ENCODE results near the gene CMTM6. TPM values are rescaled to one million over a fixed set of nuclear protein-coding genes. Genes with fewer than 3 reads are reported as not detected.

The CMTM6 gene
- total and polyA plus RNA-seq, 9 of the 15 experiments (the other 6 are each of a cell fraction or from before 2014, with no cell fraction given): 8.9 to 39.7 (median 19.5) TPM

GRCh38 chr3:32488474-32489008, 14.1 kb downstream of the CMTM6 start:
- no peaks in the 10 kb centered on the region for H3K79me2 ChIP-seq (ENCODE audit: control insufficient read depth, insufficient read depth, low read length)
- no peak overlapping the region for H2AFZ ChIP-seq (ENCODE audit: low read depth, low read length)
- H3K9me3 ChIP-seq (replicated peaks; ENCODE audit: control insufficient read depth, insufficient read depth, low read depth, low read length): no peaks in the 10 kb centered on the region
- 89% methylated on average over 3 of the region's 3 CpGs for WGBS (ENCODE audit: insufficient coverage, low coverage, missing lambda C conversion rate)
- no peaks in the 10 kb centered on the region for H3K9me1 ChIP-seq (ENCODE audit: control insufficient read depth, insufficient read depth, low read length)
- ATAC-seq: no peak
- H3K27ac ChIP-seq (ENCODE audit: extremely low read depth, low read depth, low read length): no peak overlapping the region
- no peak overlapping the region for H3K4me3 ChIP-seq
- in situ Hi-C loops (cut with MboI): no loop called here
- BruUV-seq (replicated peaks): no TSS peak
- peaks cover 3 to 5% of the 10 kb centered on the region in 2 experiments; a peak in 4 of 5 replicates for H3K4me1 ChIP-seq (replicated peaks in 1 of 2; ENCODE audit: control insufficient read depth in 2 of 2, insufficient read depth in 2 of 2, low read length in 2 of 2)
- no peak overlapping the region for H3K9ac ChIP-seq (ENCODE audit: insufficient read depth in 1 of 2, low read depth in 2 of 2, low read length in 2 of 2)
- H3K4me2 ChIP-seq (ENCODE audit: insufficient read depth, low read length): no peak overlapping the region
- POLR2A ChIA-PET: no interaction called here
- intact Hi-C loops (cut with micrococcal nuclease): no loop called here
- no peak for TF ChIP-seq ARNT (IDR thresholded peaks at IDR 0.05)
- no peak for TF ChIP-seq IRF9 (tag; IDR thresholded peaks at IDR 0.05)
- no peak for TF ChIP-seq POLR2AphosphoS5 (IDR thresholded peaks at IDR 0.05; ENCODE audit: control insufficient read depth, insufficient read depth, low read depth, low read length)
- no peak for TF ChIP-seq MBD1 (CRISPR knock-in tag; IDR thresholded peaks at IDR 0.05)
- TF ChIP-seq ZFX (CRISPR knock-in tag; IDR thresholded peaks at IDR 0.05): no peak
- no peak for TF ChIP-seq ZBTB33 (CRISPR knock-in tag; IDR thresholded peaks at IDR 0.05)
- TF ChIP-seq ZBTB11 (CRISPR knock-in tag; IDR thresholded peaks at IDR 0.05): no peak
- TF ChIP-seq ZFP30 (CRISPR knock-in tag; IDR thresholded peaks at IDR 0.05; ENCODE audit: borderline replicate concordance): no peak
- no peak for TF ChIP-seq KDM1A (IDR thresholded peaks at IDR 0.05)
- CTCF ChIA-PET (ENCODE audit: low intra/inter-chr PET ratio): no interaction called here
- no peak for DNase-seq (ENCODE audit: extremely low read depth in 1 of 4, low spot score in 3 of 4)
- H3K36me3 ChIP-seq (ENCODE audit: control insufficient read depth, insufficient read depth, low read length): peaks cover 34% of the 10 kb centered on the region
- FAIRE-seq: no peak
- H3K27me3 ChIP-seq (ENCODE audit: control insufficient read depth in 2 of 2, insufficient read depth in 2 of 2, low read length in 2 of 2): no peaks in the 10 kb centered on the region
- H4K20me1 ChIP-seq (replicated peaks; ENCODE audit: control insufficient read depth, insufficient read depth, low read length): no peaks in the 10 kb centered on the region; the same call in 1 of the 2 replicates

Data from K562 (cell line).